ENCODE results near the gene ATPAF1. TPM values are rescaled to one million over a fixed set of nuclear protein-coding genes. Genes with fewer than 3 reads are reported as not detected.
"Not testable (repeated sequence)": the region's sequence is repeated elsewhere in the genome, so short reads cannot be mapped to it uniquely, and the experiment has no call there.

The ATPAF1 gene
- polyA plus RNA-seq, 12 donors = 25.3 to 82.5 (median 59.9) TPM; not detected in 1

DNA sequence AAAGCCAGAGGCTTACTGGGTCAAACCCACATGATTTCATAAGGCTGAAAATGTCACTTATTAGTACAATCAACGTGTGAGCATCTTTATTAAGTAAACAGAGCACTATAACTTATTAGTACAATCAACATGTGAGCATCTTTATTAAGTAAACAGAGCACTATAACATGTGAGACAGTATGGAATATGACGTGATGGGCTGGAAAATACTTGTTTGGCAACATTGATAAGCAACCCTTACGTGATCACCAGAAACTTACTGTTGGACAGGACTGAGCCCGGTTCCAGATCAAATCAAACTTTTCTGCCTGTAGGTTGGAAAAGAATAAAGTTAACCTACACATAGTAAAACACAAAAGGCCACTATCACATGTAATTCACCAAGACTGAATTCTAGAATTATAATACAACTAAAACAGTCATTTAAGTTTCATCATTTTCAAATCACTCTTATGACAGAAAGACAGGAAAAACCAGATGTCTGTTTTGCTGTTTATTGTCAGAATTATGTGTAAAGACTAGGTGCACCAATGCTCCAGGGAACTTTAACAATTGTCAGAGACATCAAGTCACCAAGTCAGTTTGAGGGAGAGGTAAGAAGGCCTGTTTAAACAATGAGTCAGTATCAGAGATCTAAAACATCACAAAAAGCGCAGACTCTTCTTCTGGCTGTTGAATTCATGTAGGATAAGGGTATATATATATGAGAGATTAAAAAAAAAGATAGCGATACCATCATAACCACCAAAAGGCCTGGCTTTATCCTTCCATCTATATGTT is 15.7 kb downstream of the ATPAF1 start:
- DNase-seq = no peak

DNA sequence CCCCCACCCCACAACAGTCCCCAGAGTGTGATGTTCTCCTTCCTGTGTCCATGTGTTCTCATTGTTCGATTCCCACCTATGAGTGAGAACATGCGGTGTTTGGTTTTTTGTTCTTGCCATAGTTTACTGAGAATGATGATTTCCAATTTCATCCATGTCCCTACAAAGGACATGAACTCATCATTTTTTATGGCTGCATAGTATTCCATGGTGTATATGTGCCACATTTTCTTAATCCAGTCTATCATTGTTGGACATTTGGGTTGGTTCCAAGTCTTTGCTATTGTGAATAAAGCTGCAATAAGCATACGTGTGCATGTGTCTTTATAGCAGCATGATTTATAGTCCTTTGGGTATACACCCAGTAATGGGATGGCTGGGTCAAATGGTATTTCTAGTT is 17.0 kb downstream of the ATPAF1 start:
- not testable (repeated sequence) for DNase-seq

DNA sequence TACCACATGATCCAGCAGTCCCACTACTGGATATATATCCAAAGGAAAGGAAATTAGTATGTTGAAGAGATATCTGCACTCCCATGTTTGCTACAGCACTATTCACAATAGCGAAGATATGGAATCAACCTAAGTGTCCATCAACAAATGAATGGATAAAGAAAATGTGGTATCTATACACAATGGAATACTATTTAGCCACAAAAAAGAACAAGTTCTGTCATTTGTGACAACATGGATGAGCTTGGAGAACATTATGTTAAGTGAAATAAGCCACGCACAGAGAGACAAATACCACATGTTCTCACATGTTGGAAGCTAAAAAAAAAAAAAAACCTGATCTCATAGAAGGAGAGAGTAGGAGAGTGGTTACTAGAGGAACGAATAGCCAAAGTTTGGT is 17.7 kb downstream of the ATPAF1 start:
- no peak for DNase-seq

GRCh38 chr1:46649764-46650163 is 18.4 kb downstream of the ATPAF1 start:
- DNase-seq = no peak

DNA sequence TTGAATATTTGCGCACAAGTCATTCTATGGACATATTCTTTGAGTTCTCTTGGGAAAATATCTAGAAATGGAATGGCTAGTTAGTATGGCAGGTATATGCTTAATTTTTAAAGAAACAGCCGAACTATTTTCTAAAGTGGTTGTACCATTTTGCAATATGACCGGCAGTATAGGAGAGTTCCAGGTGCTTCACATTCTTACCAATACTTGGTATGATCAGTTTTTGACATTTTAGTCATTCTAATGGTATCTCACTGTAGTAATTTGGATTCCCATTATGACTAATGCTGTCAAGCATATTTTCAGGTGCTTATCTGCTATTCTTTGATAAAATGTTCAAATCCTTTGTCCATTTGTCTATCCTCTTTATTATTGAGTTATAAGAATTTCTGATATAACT is 20.6 kb downstream of the ATPAF1 start:
- no peak for DNase-seq

GRCh38 chr1:46646844-46647243 is 21.3 kb downstream of the ATPAF1 start:
- no peak for DNase-seq

- no peak for DNase-seq
Measured at GRCh38 chr1:46646331-46646730, 21.8 kb downstream of the ATPAF1 start.

GRCh38 chr1:46645815-46646214 is 22.3 kb downstream of the ATPAF1 start:
- DNase-seq = no peak

DNA sequence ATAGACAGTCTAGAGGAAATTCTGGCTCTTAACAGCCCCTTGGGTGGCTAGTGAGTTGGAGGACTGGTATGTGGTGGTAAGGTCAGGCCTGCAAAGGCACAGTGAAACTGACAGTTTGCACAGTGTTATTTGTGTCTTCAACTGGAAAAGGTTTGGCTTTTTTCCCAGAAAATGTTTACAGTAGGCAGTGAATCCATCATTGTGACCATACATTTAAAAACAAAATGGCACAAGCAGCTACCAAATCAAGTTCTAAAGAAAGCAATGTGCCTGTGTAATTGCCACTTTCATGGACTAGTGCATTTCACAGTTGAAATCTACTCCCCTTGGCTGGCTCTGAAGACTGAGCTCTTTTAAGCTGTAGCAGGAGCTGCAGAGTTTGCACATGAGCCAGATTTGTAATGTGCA is 24.8 kb downstream of the ATPAF1 start:
- DNase-seq = no peak

GRCh38 chr1:46642115-46642680 is 26.0 kb downstream of the ATPAF1 start:
- DNase-seq = no peak

DNA sequence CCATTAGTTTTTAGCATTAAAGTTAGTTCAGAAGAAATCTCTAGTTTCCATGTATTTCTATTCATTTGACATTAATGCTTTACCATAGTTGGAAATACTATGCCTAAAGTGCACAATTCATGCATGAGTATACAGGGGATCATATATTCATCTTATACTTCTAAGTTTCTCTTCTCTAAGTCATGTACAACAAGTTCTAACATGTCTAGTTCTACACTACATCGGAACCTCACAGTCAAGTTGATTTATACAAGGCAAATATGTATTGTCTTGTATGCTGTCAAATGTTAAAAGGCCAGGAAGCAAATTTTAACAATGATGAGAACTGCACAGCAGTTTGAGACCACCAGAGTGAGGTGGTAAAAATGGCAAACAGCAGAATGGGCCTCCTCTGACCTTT is 28.6 kb downstream of the ATPAF1 start:
- DNase-seq = no peak

- DNase-seq = no peak
Measured at GRCh38 chr1:46638921-46639320, 29.2 kb downstream of the ATPAF1 start.

DNA sequence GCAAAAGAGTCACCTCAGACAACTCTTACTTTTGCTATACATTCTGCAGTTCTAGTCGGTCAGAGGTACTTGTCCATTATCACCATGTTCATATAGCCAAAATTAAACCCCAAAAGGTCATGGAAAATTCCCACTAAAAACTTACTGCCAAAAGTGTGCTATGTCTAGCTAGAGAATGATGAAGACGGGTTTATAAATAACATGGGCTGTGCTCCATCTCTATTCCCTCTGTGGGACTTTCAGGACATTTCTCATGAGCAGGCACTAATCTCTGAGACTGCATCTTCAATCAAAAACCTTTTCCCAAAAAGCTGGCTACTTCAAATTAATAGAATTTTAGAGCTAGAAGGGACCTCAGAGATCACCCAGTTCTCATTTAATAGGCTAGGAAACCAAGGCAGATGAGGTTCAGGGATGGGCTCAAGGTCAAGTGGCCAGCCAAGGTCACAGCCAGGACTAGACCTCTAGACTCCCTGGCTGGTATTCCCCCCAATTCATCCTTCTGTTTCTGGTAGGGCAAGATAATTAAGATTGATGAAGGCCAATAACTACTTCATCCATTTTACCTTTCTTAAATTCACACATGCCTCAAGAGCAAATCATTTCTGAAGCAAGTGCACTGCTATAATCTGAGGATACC is 30.6 kb downstream of the ATPAF1 start:
- no peak for DNase-seq

GRCh38 chr1:46635205-46635604 is 33.0 kb downstream of the ATPAF1 start:
- no peak for DNase-seq

- no peak for DNase-seq
Measured at GRCh38 chr1:46630719-46631118, 37.4 kb downstream of the ATPAF1 start.

DNA sequence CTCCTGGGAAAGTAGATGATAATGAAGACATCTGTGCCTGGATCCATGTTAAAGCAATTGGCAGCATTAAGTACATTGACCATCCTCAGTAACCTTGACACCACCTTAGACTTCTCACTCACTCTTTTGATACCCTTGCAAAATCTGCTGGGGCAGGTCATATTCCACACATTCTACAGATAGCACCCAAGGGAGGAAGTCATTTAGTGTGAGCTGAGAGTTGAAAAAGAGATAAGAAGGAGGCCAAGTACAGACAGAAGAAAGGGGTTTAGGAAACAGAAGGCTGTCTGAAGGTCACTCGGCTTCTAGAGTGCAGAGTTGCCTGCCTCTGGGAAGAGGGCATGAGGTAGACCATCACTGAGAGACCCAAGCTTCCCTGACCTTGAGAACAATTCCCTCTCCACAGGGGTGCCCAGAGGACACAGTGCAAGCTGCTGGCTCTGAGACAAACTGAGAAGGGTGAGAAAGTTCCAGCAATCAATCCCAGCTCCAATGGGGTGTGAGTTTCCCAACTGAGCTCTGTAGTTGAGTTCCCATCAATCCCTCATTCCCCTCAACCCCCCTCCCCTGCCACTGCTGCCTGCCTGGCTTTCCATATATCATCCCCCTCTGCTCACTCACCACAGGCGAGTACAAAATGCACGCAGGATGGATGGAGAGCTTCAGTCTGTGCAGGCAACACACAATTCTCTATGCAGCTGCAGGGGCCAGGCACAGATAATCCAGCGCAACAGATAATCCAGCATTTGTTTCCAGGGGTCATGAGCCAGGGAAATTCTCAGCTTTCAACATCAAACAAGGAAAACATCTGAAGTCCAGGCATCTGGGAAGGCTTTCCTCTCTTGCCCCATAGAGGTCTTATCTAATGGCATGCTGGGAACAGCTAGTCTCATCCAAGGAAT is 44.2 kb downstream of the ATPAF1 start:
- DNase-seq = no peak

DNA sequence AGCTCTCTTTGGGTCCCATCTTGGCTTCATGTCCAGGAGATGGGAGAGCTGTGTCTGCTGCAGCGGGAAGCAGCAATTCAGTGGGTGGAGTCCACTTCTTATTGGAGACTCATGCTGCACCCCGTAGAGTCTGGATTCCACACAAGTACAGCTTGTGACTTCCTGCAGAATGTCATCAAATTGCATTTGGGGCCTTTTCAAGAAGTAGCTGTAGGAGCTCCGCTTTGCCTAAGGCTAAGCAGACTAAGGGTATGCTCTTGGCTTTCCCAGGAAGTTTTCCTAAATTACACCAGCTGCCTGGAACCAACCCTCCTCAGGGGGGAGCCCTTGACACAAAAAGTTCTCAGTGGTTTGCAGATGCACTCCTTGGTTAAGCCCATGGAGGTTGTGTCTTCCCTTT is 45.8 kb downstream of the ATPAF1 start:
- DNase-seq = no peak

DNA sequence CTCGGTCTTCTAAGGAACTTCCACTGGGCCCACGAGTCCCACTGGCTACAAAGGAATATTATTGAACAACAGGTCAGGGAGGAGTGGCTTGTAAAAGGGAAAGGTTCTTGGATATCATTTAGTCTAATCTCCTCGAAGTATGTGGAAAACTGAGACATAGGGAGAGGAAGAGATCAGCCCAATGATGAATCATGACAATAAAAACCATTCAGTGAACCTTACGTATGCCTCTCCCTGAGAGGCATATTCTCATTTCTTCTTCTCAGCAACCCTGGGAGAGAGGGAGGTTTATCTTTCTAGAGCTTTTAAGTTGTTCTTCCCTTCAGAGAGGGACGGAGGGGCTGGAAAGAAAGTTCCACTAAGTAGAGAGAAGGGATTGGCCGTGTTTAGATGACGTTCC is 46.2 kb downstream of the ATPAF1 start:
- DNase-seq = no peak

DNA sequence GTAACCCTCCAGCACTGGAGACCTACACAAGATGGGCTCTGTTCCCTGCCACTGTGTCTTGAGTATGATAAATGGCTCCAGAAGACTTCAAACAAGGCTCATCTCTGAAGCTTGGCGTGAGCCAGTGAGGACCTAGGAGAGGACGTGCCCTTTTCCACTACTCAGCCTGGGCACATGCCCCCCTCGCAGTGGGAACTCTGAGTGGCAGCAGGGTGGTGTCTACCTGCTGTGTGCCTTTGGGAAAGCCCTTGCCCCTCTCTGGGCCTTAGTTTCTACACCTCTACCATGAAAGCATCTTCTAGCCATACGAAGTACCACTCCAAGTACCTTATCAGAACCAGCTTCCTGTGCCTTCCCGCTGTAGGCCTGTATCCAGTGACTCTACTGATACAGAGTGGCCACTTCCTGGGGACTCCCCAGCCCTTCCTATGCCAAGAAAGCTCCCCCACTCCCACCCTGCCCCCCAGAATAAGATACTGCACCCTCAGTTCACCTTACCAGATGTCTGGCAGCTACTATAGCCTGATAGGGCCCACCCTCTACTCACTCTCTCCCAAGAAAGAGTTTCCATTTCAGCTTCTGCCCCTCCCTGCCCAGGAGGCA is 48.4 kb downstream of the ATPAF1 start:
- no peak for DNase-seq

DNA sequence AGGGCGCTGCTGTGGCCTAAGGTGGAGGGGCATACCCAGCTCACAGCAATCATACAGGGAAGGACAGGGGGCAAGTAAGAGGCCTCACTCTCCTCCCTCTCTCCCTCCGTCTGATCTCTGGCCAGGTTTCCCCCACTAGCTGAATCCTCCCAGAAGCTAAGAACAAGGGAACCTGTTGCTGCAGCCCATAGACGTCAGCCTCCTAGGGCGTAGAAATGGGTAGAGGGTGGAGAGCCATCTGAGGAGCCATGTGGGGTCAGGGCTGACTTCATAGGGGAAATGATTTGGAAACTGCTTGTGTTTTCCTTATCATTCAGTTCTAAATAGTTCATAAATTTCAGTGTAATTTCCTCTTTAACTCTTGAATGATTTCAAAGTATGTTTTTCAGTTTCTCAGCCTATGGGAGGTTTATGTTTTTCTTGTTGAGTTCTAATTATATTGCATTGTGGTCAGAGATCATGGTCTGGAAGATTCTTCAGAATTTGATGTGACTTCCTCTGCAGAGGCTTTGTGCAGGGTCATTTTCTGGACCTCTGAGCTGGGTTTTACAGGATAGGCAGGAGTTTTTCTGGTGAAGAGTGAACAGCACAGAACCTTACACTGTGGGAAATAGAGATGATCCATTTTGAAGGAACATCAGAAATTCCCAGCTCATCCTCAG is 49.3 kb downstream of the ATPAF1 start:
- no peak for DNase-seq

DNA sequence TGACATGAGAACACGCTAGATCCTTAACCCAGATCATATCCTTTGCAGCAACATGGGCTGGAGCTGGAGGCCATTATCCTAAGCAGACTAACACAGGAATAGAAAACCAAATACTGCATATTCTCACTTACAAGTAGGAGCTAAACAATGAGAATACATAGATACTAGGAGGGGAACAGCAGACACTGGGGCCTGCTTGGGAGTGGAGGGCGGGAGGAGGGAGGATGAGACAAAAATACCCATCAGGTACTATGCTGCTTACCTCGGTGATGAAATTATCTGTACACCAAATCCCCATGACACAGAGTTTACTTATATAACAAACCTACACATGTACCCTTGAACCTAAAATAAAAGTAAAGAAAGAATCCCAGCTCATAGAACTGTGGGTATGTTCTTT is 50.3 kb downstream of the ATPAF1 start:
- DNase-seq = no peak

All from muscle of arm (tissue), 12 donors.